Ishikawa (cell line): Measurements from ENCODE around the gene ERBB2.
A peak's percentile ranks its signal among the peaks of the same experiment; 100 is the strongest.

Experiments
- CEBPB ChIP-seq: IDR thresholded peaks from 2 replicates; pipeline ENCODE4 v1.6.1; 2012
- CREB1 ChIP-seq: IDR thresholded peaks from 2 replicates; pipeline ENCODE4 v1.6.1; 2012; ENCODE audit warnings: low read depth
- EGR1 ChIP-seq: IDR thresholded peaks from 2 replicates; pipeline ENCODE4 v1.6.1; 2012
- EP300 ChIP-seq: IDR thresholded peaks from 2 replicates; pipeline ENCODE4 v1.6.1; 2012; ENCODE audit warnings: borderline replicate concordance
- FOXM1 ChIP-seq: IDR thresholded peaks from 2 replicates; pipeline ENCODE4 v1.6.1; 2012; ENCODE audit warnings: low read depth, borderline replicate concordance
- NFIC ChIP-seq: IDR thresholded peaks from 2 replicates; pipeline ENCODE4 v1.6.1; 2012
- RAD21 ChIP-seq: IDR thresholded peaks from 2 replicates; pipeline ENCODE4 v1.6.1; 2012; ENCODE audit warnings: low read depth
- REST ChIP-seq: IDR thresholded peaks from 2 replicates; pipeline ENCODE4 v1.6.1; 2012; ENCODE audit warnings: low read depth, mild to moderate bottlenecking
- TAF1 ChIP-seq: IDR thresholded peaks from 2 replicates; pipeline ENCODE4 v1.6.1; 2012; ENCODE audit warnings: low read depth, mild to moderate bottlenecking
- TCF12 ChIP-seq: IDR thresholded peaks from 2 replicates; pipeline ENCODE4 v1.6.1; 2012; ENCODE audit warnings: low read depth
- TEAD4 ChIP-seq: IDR thresholded peaks from 2 replicates; pipeline ENCODE4 v1.6.1; 2012
- USF1 ChIP-seq: IDR thresholded peaks from 2 replicates; pipeline ENCODE4 v1.6.1; 2012
- YY1 ChIP-seq: IDR thresholded peaks from 2 replicates; pipeline ENCODE4 v1.6.1; 2012; ENCODE audit warnings: low read depth
- ZBTB7A ChIP-seq: IDR thresholded peaks from 2 replicates; pipeline ENCODE4 v1.6.1; 2012; ENCODE audit warnings: low read depth
- TF ChIP-seq, protein P1 (sequence below): IDR thresholded peaks from 2 replicates; pipeline ENCODE4 v1.6.1; 2012

Gene ERBB2

DNA sequence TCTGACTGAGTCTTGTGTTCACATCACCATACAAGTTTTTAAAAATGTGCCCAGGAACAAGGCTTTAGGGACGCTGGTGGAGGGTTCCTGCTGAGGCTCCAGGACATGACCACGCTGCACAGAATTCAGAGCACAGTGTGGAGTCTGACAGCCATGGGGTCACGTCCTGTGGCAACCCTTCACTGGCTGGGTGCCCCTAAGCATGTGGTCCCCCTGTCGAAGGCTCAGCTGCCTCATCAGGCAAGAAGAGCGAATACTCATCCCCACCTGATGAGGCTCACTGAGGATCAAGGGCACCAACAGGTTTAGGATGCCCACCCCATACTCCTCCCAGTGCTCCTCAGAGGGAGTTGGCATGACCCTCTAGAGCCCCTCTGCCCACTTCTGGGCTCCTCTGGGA, 25.7 kb upstream of the ERBB2 start:
- TF ChIP-seq, protein P1, sequence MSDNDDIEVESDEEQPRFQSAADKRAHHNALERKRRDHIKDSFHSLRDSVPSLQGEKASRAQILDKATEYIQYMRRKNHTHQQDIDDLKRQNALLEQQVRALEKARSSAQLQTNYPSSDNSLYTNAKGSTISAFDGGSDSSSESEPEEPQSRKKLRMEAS = no peak
- no peak for TF ChIP-seq TAF1

DNA sequence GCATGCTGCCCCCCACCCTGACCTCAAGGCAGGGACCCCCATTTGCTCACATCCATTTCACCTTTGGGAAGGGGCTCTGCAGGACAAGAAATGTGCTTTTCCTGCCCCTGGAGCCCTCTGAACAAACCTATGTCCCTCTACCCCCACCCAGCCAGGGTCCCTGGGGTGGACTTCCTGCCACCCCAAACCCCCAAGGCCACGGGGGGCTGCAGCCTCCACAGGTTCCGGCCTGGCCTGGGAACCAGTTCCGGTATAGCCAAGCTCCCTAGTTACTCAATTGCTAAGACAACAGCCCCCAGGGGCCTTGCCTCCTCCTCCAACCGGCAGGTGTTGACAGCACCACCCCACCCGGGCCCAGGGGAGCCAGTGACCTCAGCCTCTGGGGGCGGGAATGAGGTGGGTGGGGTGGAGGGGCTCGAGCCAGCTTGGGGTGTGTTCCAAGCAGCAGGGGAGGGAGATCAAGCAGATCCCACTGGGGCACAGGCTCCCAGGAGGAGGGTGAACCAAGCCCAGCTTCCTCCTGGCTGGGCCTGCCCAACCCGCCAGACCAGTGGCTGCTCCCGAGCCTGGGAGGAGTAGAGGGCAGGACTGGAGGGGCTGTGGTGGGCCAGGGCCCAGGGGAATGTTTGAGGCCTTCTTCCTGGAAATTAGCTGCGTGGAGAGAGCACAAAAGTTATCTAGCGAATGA, 25.0 kb upstream of the ERBB2 start:
- TF ChIP-seq YY1 (0 out of 2 replicates have a peak, but pooled peaks have one; percentile 4), CREB1 (no peak), RAD21 (no peak), TAF1 (no peak), TEAD4 (0 out of 2 replicates have a peak, but pooled peaks have one; percentile 30), USF1 (no peak), NFIC (peak; percentile 73), EGR1 (peak; percentile 61), REST (no peak), EP300 (peak; percentile 75), CEBPB (peak; percentile 7; the same call in 1 of the 2 replicates), TCF12 (peak; percentile 82), ZBTB7A (peak; percentile 94), FOXM1 (no peak)
- TF ChIP-seq, protein P1 = peak; percentile 68; the same call in 1 of the 2 replicates

DNA sequence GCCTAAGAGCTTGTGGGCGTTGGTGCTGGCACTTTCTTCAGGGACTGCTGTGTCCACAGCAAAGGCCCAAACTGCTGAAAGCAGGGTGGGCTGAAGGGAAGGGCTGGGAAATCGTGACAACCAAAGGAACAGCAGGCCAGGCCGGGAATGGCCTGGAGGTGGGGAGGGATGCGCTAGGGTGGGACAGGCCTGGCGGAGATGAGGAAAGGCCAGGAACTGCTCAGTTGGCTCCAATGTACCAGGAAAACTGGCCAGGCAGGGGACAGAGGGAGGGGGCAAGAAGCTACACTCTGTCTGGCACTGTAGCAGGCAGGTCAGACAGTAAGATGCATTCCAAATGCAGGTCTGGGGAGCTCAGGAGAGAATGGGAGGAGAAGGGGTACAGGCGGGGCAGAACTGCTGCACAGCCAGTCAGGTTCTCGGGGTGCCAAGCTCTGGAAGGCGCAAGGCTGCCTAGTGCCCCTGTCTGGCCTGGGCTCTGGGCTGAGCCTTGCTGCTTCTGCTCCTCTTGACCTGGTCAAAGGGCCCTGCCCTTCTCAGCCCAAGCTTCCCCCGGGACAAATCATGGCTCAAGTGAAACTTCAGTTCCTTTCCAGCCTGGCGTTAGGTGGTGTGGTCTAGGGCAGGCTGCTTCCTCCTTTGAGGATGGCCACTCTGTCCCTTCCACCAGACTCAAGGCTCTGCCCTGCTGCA, 24.3 kb upstream of the ERBB2 start:
- no peak for TF ChIP-seq TEAD4

- TF ChIP-seq, protein P1 = peak; percentile 55
- TF ChIP-seq CEBPB (no peak), USF1 (no peak), TEAD4 (no peak), NFIC (peak; percentile 86), CREB1 (no peak)
These were observed 23.6 kb upstream of the ERBB2 start for GRCh38 chr17:39676198-39676819.

GRCh38 chr17:39677072-39677471, 22.8 kb upstream of the ERBB2 start:
- TF ChIP-seq CREB1 (no peak), TAF1 (no peak), YY1 (no peak), TEAD4 (no peak), FOXM1 (no peak), TCF12 (no peak), REST (no peak), NFIC (no peak), EP300 (no peak), ZBTB7A (no peak), USF1 (no peak)
- TF ChIP-seq, protein P1 = no peak
